Neural crest cell (in vitro differentiated cells): Measurements from ENCODE around the gene CIROP. TPM values are rescaled to one million over a fixed set of nuclear protein-coding genes. Genes with fewer than 3 reads are reported as not detected.

ENCODE experiments used
- DNase-seq: peaks from one replicate; pipeline ENCODE4 v3.0.0; 2021; ENCODE audit warnings: low read depth, mixed read lengths, low spot score
- H3K27ac Mint-ChIP-seq: one replicate; pipeline ENCODE4 v1.8.0; 2021; ENCODE audit warnings: mild to moderate bottlenecking, mixed read lengths; ENCODE audit not compliant: unreplicated experiment
- H3K27me3 Mint-ChIP-seq: 2 replicates; pipeline ENCODE4 v1.8.0; 2021; ENCODE audit warnings: low read depth, mild to moderate bottlenecking, mixed read lengths
- H3K36me3 Mint-ChIP-seq: 2 replicates; pipeline ENCODE4 v1.8.0; 2021; ENCODE audit warnings: low read depth, mild to moderate bottlenecking, mixed read lengths
- H3K4me1 Mint-ChIP-seq: 2 replicates; pipeline ENCODE4 v1.8.0; 2021; ENCODE audit warnings: mixed read lengths
- H3K4me3 Mint-ChIP-seq: one replicate; pipeline ENCODE4 v1.8.0; 2021; ENCODE audit warnings: mild to moderate bottlenecking, mixed read lengths
- H3K9me3 Mint-ChIP-seq: 2 replicates; pipeline ENCODE4 v1.8.0; 2021; ENCODE audit warnings: mixed read lengths
- total RNA-seq: library from RNA; stranded (reverse); gene quantifications from 2 replicates; pipeline ENCODE4 v1.2.1, GENCODE V29; 2021
- TF ChIP-seq, protein P1 (sequence below): fragments of 200-600 bp; sonication (generic); conservative IDR thresholded peaks from 2 replicates; pipeline ENCODE4 v1.5.0; 2021; ENCODE audit warnings: antibody characterized with exemption, mild to moderate bottlenecking

Gene CIROP
- total RNA-seq, 1 donor from 2014 or later = not detected

- peaks cover 2% of the 10 kb centered on the region for H3K36me3 Mint-ChIP-seq
- peak; percentile 74 for DNase-seq
These were observed 48.4 kb downstream of the CIROP start for GRCh38 chr14:23056145-23056955.

DNA sequence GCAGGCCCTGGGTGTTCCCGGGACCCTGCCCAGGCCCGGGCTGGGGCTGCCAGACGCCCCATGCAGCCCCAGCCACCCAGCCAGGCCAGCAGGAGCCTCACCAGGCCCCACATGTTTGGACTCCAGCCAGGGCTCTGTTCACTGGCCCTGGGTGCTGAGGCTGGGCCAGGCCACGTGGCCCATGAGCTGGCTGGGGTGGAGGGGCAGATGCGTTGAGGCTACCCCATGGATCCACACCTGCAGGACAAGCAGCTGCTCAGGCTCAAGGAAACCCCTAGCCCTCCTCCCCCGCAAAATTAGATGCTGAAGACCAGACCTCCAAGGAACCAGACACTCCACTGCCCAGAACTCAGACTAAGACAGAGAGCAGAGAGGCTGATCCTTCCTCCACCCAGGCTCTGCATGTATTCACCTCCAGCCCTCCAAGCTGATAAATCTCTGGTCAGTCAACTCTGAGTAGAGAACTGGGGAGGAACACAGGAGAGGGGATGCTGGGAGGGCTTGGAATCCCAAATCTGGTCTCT is 49.1 kb downstream of the CIROP start:
- Mint-ChIP-seq H3K27ac (no peak overlapping the region), H3K36me3 (peaks cover 2% of the 10 kb centered on the region), H3K4me1 (peaks cover 20% of the 10 kb centered on the region), H3K4me3 (peak overlapping the region; percentile 93), H3K27me3 (peaks cover 5% of the 10 kb centered on the region), H3K9me3 (no peaks in the 10 kb centered on the region)
- TF ChIP-seq, protein P1, sequence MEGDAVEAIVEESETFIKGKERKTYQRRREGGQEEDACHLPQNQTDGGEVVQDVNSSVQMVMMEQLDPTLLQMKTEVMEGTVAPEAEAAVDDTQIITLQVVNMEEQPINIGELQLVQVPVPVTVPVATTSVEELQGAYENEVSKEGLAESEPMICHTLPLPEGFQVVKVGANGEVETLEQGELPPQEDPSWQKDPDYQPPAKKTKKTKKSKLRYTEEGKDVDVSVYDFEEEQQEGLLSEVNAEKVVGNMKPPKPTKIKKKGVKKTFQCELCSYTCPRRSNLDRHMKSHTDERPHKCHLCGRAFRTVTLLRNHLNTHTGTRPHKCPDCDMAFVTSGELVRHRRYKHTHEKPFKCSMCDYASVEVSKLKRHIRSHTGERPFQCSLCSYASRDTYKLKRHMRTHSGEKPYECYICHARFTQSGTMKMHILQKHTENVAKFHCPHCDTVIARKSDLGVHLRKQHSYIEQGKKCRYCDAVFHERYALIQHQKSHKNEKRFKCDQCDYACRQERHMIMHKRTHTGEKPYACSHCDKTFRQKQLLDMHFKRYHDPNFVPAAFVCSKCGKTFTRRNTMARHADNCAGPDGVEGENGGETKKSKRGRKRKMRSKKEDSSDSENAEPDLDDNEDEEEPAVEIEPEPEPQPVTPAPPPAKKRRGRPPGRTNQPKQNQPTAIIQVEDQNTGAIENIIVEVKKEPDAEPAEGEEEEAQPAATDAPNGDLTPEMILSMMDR = no peak
- no peak for DNase-seq

More at GRCh38 chr14:23056145-23056955, 48.4 kb downstream of the CIROP start:
- H3K4me3 Mint-ChIP-seq = peak overlapping the region; percentile 93
- H3K9me3 Mint-ChIP-seq = no peaks in the 10 kb centered on the region
- H3K27ac Mint-ChIP-seq = peak overlapping the region; percentile 67
- peaks cover 20% of the 10 kb centered on the region for H3K4me1 Mint-ChIP-seq
- H3K27me3 Mint-ChIP-seq = peaks cover 5% of the 10 kb centered on the region
- TF ChIP-seq, protein P1 = peak; percentile 75

DNA sequence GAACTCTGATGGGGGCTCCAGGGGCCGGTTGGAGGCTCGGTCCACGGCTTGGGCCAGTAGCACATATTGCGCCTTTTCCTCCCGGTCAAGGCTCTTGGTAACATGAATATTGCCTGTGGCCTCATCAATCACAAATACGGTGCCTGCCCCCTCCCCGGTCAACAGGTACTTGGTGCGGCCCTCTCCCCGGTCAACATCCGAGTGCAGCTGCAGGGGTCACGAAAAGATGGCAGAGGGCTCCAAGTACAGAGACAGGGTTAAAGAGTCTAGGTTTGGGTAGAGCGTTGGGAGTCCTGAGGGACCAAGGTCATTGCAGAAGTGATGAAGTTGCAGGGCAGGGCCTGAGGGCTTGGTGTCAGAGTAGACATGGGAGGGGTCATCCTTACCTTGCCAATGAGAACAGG is 49.6 kb downstream of the CIROP start:
- no peak for DNase-seq
- H3K27ac Mint-ChIP-seq = no peak overlapping the region
- no peaks in the 10 kb centered on the region for H3K9me3 Mint-ChIP-seq
- H3K27me3 Mint-ChIP-seq = peaks cover 5% of the 10 kb centered on the region
- H3K36me3 Mint-ChIP-seq = peaks cover 2% of the 10 kb centered on the region
- peaks cover 20% of the 10 kb centered on the region for H3K4me1 Mint-ChIP-seq
- TF ChIP-seq, protein P1 = no peak
- peak overlapping the region; percentile 64 for H3K4me3 Mint-ChIP-seq

- H3K4me1 Mint-ChIP-seq = peaks cover 20% of the 10 kb centered on the region
These were observed 50.6 kb downstream of the CIROP start for GRCh38 chr14:23054000-23054811.

DNA sequence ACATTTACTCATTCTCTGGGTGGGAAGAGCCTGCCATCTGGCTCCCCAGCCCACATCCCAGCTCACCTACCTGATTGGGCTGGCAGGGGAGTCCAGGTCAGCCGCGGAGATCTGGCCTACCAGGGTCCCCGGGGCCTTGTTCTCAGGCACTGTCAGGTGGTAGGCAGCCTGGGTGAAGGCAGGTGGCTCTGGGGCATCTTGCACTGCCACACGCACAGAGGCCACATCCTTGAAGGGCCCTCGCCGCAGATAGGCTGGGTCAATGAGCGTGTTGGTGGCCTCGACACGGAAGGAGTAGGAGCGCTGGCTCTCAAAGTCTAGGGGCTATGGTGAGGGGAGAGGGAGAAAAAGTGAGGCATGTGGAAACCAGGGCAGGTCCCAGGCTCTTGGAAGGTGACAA is 51.4 kb downstream of the CIROP start:
- Mint-ChIP-seq H3K27me3 (peaks cover 5% of the 10 kb centered on the region), H3K27ac (no peak overlapping the region), H3K4me1 (peaks cover 20% of the 10 kb centered on the region), H3K4me3 (no peak overlapping the region), H3K9me3 (no peaks in the 10 kb centered on the region), H3K36me3 (peaks cover 2% of the 10 kb centered on the region)
- TF ChIP-seq, protein P1 = no peak
- no peak for DNase-seq

More at GRCh38 chr14:23054000-23054811, 50.6 kb downstream of the CIROP start:
- H3K4me3 Mint-ChIP-seq = peak overlapping the region; percentile 64
- no peak for DNase-seq
- peaks cover 2% of the 10 kb centered on the region for H3K36me3 Mint-ChIP-seq
- H3K27ac Mint-ChIP-seq = no peak overlapping the region
- TF ChIP-seq, protein P1 = peak; percentile 28
- no peaks in the 10 kb centered on the region for H3K9me3 Mint-ChIP-seq
- H3K27me3 Mint-ChIP-seq = peaks cover 5% of the 10 kb centered on the region
